ENCODE measurements around the gene TNS1.

DNA sequence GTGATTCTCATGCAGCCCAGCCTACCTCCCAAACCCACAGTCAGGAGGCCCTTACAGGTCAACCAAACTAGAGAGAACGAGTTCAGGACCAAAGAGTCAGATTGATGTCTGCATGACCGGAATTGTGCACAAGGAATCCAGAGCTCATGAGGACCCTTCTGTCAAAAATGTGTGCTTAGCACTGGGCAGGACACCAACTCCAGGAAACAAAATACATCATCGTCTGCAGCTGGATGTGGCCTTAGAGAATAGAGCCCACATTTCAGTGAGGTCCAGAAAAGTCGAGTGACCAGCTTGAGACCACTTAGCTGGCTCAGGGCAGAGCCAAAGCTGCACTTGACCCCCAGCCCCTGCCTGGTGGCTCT lies 3.2 kb downstream of the TNS1 start:
- TF ChIP-seq, protein P1, sequence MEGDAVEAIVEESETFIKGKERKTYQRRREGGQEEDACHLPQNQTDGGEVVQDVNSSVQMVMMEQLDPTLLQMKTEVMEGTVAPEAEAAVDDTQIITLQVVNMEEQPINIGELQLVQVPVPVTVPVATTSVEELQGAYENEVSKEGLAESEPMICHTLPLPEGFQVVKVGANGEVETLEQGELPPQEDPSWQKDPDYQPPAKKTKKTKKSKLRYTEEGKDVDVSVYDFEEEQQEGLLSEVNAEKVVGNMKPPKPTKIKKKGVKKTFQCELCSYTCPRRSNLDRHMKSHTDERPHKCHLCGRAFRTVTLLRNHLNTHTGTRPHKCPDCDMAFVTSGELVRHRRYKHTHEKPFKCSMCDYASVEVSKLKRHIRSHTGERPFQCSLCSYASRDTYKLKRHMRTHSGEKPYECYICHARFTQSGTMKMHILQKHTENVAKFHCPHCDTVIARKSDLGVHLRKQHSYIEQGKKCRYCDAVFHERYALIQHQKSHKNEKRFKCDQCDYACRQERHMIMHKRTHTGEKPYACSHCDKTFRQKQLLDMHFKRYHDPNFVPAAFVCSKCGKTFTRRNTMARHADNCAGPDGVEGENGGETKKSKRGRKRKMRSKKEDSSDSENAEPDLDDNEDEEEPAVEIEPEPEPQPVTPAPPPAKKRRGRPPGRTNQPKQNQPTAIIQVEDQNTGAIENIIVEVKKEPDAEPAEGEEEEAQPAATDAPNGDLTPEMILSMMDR (IDR thresholded peaks at IDR 0.05; ENCODE audit: insufficient read depth, low read length) = no peak
- no peak for TF ChIP-seq GABPA (IDR thresholded peaks at IDR 0.05; ENCODE audit: low read depth)
- TF ChIP-seq, protein P2, sequence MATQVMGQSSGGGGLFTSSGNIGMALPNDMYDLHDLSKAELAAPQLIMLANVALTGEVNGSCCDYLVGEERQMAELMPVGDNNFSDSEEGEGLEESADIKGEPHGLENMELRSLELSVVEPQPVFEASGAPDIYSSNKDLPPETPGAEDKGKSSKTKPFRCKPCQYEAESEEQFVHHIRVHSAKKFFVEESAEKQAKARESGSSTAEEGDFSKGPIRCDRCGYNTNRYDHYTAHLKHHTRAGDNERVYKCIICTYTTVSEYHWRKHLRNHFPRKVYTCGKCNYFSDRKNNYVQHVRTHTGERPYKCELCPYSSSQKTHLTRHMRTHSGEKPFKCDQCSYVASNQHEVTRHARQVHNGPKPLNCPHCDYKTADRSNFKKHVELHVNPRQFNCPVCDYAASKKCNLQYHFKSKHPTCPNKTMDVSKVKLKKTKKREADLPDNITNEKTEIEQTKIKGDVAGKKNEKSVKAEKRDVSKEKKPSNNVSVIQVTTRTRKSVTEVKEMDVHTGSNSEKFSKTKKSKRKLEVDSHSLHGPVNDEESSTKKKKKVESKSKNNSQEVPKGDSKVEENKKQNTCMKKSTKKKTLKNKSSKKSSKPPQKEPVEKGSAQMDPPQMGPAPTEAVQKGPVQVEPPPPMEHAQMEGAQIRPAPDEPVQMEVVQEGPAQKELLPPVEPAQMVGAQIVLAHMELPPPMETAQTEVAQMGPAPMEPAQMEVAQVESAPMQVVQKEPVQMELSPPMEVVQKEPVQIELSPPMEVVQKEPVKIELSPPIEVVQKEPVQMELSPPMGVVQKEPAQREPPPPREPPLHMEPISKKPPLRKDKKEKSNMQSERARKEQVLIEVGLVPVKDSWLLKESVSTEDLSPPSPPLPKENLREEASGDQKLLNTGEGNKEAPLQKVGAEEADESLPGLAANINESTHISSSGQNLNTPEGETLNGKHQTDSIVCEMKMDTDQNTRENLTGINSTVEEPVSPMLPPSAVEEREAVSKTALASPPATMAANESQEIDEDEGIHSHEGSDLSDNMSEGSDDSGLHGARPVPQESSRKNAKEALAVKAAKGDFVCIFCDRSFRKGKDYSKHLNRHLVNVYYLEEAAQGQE (IDR thresholded peaks at IDR 0.05; ENCODE audit: insufficient replicate concordance, low read depth) = no peak
- no peak for TF ChIP-seq POLR2AphosphoS5 (IDR thresholded peaks at IDR 0.05; ENCODE audit: low read depth)
